H4 (cell line): ENCODE data around the gene SMTNL2. TPM values are rescaled to one million over a fixed set of nuclear protein-coding genes. Genes with fewer than 3 reads are reported as not detected.
"Not testable (repeated sequence)": the region's sequence is repeated elsewhere in the genome, so short reads cannot be mapped to it uniquely, and the experiment has no call there.

Experiments used
- DNase-seq: peaks from one replicate; pipeline ENCODE4 v3.0.0-alpha.2; 2015; ENCODE audit warnings: low spot score
- total RNA-seq: library from RNA; depleted of rRNA; stranded (reverse); fragments of >200 nt; shearing (Covaris generic); gene quantifications from 2 replicates; pipeline ENCODE4 v1.2.3, GENCODE V29; 2014

The SMTNL2 gene
- total RNA-seq, 1 experiment from 2014 or later: 0.08 TPM

GRCh38 chr17:4602041-4602440, 17.7 kb downstream of the SMTNL2 start:
- no peak for DNase-seq

GRCh38 chr17:4604111-4604644, 19.8 kb downstream of the SMTNL2 start:
- DNase-seq: no peak

- not testable (repeated sequence) for DNase-seq
Observed at GRCh38 chr17:4604736-4605135, 20.4 kb downstream of the SMTNL2 start.

GRCh38 chr17:4605826-4606225, 21.5 kb downstream of the SMTNL2 start:
- no peak for DNase-seq

- DNase-seq: no peak
Observed at GRCh38 chr17:4607261-4607741, 23.0 kb downstream of the SMTNL2 start.

GRCh38 chr17:4607773-4608187, 23.5 kb downstream of the SMTNL2 start:
- no peak for DNase-seq

- DNase-seq: no peak
Observed at GRCh38 chr17:4609761-4610160, 25.4 kb downstream of the SMTNL2 start.

GRCh38 chr17:4610162-4610561, 25.8 kb downstream of the SMTNL2 start:
- DNase-seq: no peak

GRCh38 chr17:4610656-4611055, 26.3 kb downstream of the SMTNL2 start:
- DNase-seq: no peak

GRCh38 chr17:4616476-4616875, 32.1 kb downstream of the SMTNL2 start:
- DNase-seq: no peak

GRCh38 chr17:4617090-4617489, 32.8 kb downstream of the SMTNL2 start:
- DNase-seq: no peak

GRCh38 chr17:4617590-4618351, 33.4 kb downstream of the SMTNL2 start:
- DNase-seq: no peak

- DNase-seq: no peak
Observed at GRCh38 chr17:4620531-4621101, 36.3 kb downstream of the SMTNL2 start.

GRCh38 chr17:4622375-4622774, 38.0 kb downstream of the SMTNL2 start:
- DNase-seq: no peak

GRCh38 chr17:4623249-4623648, 38.9 kb downstream of the SMTNL2 start:
- DNase-seq: no peak

GRCh38 chr17:4624451-4624911, 40.2 kb downstream of the SMTNL2 start:
- not testable (repeated sequence) for DNase-seq

- no peak for DNase-seq
Observed at GRCh38 chr17:4625181-4625617, 40.9 kb downstream of the SMTNL2 start.

- DNase-seq: no peak
Observed at GRCh38 chr17:4626734-4627256, 42.5 kb downstream of the SMTNL2 start.

- DNase-seq: no peak
Observed at GRCh38 chr17:4631431-4631830, 47.1 kb downstream of the SMTNL2 start.

- DNase-seq: no peak
Observed at GRCh38 chr17:4631836-4632580, 47.7 kb downstream of the SMTNL2 start.

GRCh38 chr17:4632581-4632920, 48.2 kb downstream of the SMTNL2 start:
- no peak for DNase-seq

GRCh38 chr17:4633643-4634042, 49.3 kb downstream of the SMTNL2 start:
- DNase-seq: no peak
